GM12801 (cell line): ENCODE data around the gene FAM241B.

Experiments used
- TF ChIP-seq, protein P1 (sequence below): IDR thresholded peaks from one replicate; pipeline ENCODE4 v1.5.1; 2011; ENCODE audit warnings: control low read depth; ENCODE audit not compliant: insufficient read length; ENCODE audit errors: extremely low read depth

The FAM241B gene

GRCh38 chr10:69647126-69647525 lies 17.1 kb downstream of the FAM241B start:
- TF ChIP-seq, protein P1, sequence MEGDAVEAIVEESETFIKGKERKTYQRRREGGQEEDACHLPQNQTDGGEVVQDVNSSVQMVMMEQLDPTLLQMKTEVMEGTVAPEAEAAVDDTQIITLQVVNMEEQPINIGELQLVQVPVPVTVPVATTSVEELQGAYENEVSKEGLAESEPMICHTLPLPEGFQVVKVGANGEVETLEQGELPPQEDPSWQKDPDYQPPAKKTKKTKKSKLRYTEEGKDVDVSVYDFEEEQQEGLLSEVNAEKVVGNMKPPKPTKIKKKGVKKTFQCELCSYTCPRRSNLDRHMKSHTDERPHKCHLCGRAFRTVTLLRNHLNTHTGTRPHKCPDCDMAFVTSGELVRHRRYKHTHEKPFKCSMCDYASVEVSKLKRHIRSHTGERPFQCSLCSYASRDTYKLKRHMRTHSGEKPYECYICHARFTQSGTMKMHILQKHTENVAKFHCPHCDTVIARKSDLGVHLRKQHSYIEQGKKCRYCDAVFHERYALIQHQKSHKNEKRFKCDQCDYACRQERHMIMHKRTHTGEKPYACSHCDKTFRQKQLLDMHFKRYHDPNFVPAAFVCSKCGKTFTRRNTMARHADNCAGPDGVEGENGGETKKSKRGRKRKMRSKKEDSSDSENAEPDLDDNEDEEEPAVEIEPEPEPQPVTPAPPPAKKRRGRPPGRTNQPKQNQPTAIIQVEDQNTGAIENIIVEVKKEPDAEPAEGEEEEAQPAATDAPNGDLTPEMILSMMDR: no peak

- TF ChIP-seq, protein P1: no peak
Measured at GRCh38 chr10:69647819-69648218, 17.8 kb downstream of the FAM241B start.

DNA sequence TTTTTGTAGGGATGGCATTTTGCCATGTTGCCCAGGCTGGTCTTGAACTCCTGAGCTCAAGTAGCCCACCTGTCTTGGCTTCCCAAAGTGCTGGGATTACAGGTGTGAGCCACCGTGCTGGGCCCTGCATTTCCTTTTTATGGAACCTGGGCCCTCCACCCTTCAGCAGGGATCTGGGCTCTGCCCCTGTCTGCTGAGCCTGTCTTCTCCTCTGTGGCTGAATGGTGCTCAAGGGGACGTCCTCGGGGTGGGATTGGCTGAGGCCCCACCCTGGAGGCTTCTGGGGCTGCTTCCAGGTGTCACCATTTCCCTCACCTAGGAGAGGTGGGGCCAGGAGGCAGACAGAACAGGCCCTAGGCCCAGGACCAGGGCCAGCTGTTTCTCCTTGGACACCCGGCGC lies 18.4 kb downstream of the FAM241B start:
- TF ChIP-seq, protein P1: no peak

DNA sequence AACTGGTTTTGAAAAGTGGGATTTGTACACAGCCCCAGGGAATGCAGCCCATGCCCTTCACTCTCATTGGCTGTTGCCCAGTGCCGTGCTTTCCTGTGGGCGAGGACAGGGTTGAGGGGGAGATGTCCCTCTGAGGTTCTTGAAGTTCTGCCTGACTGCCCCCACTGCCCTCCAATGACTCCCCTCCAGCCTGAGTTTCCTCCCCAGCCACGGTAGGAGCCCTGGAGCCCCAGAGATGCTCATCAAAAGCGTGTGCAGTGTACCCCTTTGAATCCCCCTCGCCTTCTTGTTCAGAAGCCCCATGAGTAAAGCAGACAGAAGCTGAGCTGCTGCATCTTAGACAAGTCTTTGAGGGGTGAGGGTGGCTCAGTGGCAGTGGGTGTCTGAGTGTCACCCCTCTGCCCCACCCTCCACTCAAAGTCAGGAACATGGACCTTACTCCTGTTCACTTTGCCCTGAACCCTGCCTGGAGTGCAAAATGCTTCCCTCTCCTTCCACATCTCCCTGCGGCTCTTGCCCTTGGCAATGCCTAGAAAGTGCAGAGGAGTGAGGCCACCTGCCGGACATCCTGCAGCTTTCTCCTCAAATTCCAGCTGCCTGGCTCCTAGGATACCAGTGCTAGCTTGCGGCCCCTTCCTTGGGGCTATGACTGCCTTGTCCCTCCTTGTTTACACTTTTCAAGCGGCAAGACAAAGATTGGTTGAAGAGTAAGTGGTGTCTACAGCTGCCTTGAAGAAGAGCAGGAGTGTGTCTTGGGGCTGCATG lies 19.9 kb downstream of the FAM241B start:
- TF ChIP-seq, protein P1: no peak

- TF ChIP-seq, protein P1: no peak
Measured at GRCh38 chr10:69650589-69651261, 20.7 kb downstream of the FAM241B start.

DNA sequence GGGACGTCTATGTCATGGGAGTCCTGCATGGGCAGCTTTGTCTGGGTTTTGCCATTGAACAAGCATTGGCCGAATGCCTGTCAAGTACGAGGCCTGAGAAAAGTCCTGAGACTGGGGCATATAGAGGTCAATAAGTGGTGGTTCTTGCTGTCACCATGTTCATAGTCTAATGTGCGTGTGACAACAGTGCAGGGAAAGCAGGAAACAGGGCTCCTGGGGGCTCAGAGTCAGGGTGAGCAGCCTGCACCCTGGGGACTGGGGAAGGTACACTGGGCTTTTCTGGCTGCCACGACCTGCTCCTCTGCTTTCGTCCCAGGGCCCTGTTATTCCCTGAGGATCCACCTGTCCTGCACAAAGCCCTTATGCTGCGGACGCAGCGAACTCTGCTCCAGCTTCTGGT lies 21.3 kb downstream of the FAM241B start:
- TF ChIP-seq, protein P1: no peak

DNA sequence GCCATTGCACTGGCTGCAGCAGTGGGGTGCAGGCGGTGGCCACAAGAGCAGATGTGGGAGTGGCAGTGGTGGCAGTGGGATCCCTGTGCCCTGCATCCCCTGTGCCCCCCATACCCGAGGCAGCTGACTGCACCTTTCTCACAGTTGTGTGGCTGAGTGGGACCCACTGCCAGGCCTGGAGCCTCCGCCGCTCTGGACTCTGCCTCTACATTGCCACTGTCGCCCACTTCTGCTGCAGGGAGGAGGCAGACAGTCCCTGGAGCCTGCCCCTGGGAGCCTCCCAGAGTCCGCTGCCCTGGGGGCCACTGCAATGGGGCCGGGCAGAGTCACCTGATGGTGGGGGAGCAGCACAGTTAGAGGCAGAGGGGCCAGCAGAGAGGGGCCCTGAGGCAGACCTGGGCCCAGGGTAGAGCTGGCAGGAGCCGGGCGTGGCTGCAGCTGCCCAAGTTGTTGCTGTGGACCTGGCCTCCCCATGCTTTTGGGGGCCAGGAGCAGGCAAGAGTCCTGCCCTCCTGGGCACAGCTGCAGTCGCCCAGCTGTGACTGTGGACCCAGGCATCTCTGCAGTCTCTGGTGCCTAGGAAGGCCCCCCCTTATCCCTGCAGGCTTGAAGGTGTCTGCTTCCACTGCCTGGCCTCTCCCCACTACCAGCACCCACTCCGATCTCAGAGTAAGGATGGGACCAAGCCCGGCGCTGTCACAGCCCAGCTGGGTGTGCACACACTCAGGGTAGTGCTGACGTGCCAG lies 22.2 kb downstream of the FAM241B start:
- TF ChIP-seq, protein P1: no peak
